Ovary (tissue), 9 donors: ENCODE measurements around the gene TTC33. TPM values are rescaled to one million over a fixed set of nuclear protein-coding genes. Genes with fewer than 3 reads are reported as not detected.

Source experiments
- DNase-seq, 5 donors: peaks; one replicate each; pipeline ENCODE4 v3.0.0-alpha.2; 2019 to 2020
- H3K27ac ChIP-seq, 2 donors: fragments of 200-600 bp; one replicate each; pipeline versions ENCODE4 v1.5.1 to v1.8.0; 2019 to 2022
- H3K27me3 ChIP-seq: fragments of 200-600 bp; one replicate; pipeline ENCODE4 v1.8.0; 2022
- H3K36me3 ChIP-seq: fragments of 200-600 bp; sonication (generic); one replicate; pipeline ENCODE4 v1.5.1; 2019
- H3K4me1 ChIP-seq: one replicate; pipeline ENCODE4 v1.8.1; 2013; ENCODE audit warnings: mild to moderate bottlenecking, moderate library complexity; ENCODE audit not compliant: insufficient read depth
- H3K4me3 ChIP-seq: fragments of 200-600 bp; sonication (generic); one replicate; pipeline ENCODE4 v1.5.1; 2017
- H3K9me3 ChIP-seq, 2 donors: fragments of 200-600 bp in 1 of 2; sonication (generic) in 1 of 2; one replicate each; pipeline versions ENCODE4 v1.5.1 to v1.8.1; 2013 to 2019; ENCODE audit warnings: mild to moderate bottlenecking in 1 of 2, moderate library complexity in 1 of 2
- EP300 ChIP-seq: sonication (generic); formaldehyde crosslinking; IDR thresholded peaks from one replicate; pipeline ENCODE4 v1.6.1; 2017; ENCODE audit warnings: antibody characterized with exemption
- POLR2A ChIP-seq: fragments of 450-650 bp; IDR thresholded peaks from one replicate; pipeline ENCODE4 v1.6.1; 2017; ENCODE audit warnings: antibody characterized with exemption, mild to moderate bottlenecking, moderate library complexity
- WGBS, 3 donors: extraction: QIAGEN DNeasy Blood & Tissue Kit in 1 of 3; methylation state at CpG; one replicate each; pipeline versions ENCODE4 v1.1.5 to v1.1.7; 2013 to 2017; 5-methylcytosine and 5-hydroxymethylcytosine counted together
- intact Hi-C, 4 donors: fragments of 100-400 bp; cut with DNase I; formaldehyde crosslinking; loops; one replicate each; pipeline versions ENCODE4 v1.11.0 to v1.15.1; 2022 to 2023
- polyA plus RNA-seq, 2 donors: library from polyadenylated mRNA; stranded (reverse); fragments of 200-250 nt in 1 of 2; fragments of 350-450 nt in 1 of 2; fragmentation: Illumina TruSeq in 1 of 2; extraction: RNeasy Lipid Tissue Mini Kit (QIAGEN cat#74804) in 1 of 2; gene quantifications; one replicate each; pipeline ENCODE4 v1.2.3, GENCODE V29; 2013 to 2014
- total RNA-seq, 7 donors: library from RNA; depleted of rRNA in 2 of 7; stranded (reverse); fragments of >200 nt in 2 of 7; fragmentation: NEBNext Ultra II Directional in 3 of 7; extraction: Animal tissue kit (Norgen Biotek cat#: 25700) in 3 of 7; gene quantifications; one replicate each; pipeline versions ENCODE4 v1.1.0 to v1.2.4, GENCODE V29; 2016 to 2023
- TF ChIP-seq, protein P1 (sequence below), 3 donors: fragments of 450-650 bp in 2 of 3; fragments of 200-600 bp in 1 of 3; IDR thresholded peaks; one replicate each; pipeline versions ENCODE4 v1.5.1 to v1.8.0; 2016 to 2022; ENCODE audit warnings: antibody characterized with exemption in 3 of 3, mild to moderate bottlenecking in 1 of 3
- donor health status: DM: no; HTN: no; CAD: no; lungs with moderate emphysema.
- donor health status: DM: no; HTN: no; CAD: no.
- donor health status: Bipolar disorder and iron deficiency.
- donor health status: DM: yes; HTN: yes; CAD: no.
- donor health status: DM: no; HTN: no; CAD: no.
- donor health status: DM: yes; HTN: yes; CAD: no.

Gene TTC33
- total and polyA plus RNA-seq, 9 donors = 10.6 to 26.0 (median 18.8) TPM

DNA sequence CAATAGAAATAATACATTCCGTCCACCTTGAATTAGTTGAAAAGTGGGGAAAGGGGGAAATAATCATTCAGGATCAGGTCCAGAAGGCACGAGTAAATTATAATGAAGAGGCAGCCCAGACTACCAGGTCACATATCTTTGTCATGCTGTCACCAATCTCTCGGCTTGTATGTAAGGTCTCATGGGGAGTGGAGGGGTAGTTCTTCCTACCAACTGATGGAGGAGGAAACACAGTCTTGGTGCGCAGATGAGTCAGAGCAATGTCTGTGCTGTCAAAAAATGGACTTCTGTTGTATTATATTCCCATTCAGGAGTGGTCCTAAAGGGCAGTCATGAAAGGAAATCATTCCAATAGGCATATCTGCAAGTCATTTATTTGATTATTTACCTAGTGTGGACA lies 240.3 kb downstream of the TTC33 start:
- no peak for DNase-seq
- whole genome bisulfite sequencing, 3 donors = 72 to 79% (median 74%) methylated on average over 4 of the region's 4 CpGs
- Histone ChIP-seq H3K4me1 (no peaks in the 10 kb centered on the region), H3K27me3 (no peaks in the 10 kb centered on the region), H3K4me3 (no peak overlapping the region), H3K36me3 (no peaks in the 10 kb centered on the region), H3K9me3 (no peaks in the 10 kb centered on the region), H3K27ac (no peak overlapping the region)
- intact Hi-C loops = no loop called here
- TF ChIP-seq, protein P1, sequence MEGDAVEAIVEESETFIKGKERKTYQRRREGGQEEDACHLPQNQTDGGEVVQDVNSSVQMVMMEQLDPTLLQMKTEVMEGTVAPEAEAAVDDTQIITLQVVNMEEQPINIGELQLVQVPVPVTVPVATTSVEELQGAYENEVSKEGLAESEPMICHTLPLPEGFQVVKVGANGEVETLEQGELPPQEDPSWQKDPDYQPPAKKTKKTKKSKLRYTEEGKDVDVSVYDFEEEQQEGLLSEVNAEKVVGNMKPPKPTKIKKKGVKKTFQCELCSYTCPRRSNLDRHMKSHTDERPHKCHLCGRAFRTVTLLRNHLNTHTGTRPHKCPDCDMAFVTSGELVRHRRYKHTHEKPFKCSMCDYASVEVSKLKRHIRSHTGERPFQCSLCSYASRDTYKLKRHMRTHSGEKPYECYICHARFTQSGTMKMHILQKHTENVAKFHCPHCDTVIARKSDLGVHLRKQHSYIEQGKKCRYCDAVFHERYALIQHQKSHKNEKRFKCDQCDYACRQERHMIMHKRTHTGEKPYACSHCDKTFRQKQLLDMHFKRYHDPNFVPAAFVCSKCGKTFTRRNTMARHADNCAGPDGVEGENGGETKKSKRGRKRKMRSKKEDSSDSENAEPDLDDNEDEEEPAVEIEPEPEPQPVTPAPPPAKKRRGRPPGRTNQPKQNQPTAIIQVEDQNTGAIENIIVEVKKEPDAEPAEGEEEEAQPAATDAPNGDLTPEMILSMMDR (IDR thresholded peaks at IDR 0.05) = no peak
- TF ChIP-seq EP300 = no peak
- no peak for TF ChIP-seq POLR2A

DNA sequence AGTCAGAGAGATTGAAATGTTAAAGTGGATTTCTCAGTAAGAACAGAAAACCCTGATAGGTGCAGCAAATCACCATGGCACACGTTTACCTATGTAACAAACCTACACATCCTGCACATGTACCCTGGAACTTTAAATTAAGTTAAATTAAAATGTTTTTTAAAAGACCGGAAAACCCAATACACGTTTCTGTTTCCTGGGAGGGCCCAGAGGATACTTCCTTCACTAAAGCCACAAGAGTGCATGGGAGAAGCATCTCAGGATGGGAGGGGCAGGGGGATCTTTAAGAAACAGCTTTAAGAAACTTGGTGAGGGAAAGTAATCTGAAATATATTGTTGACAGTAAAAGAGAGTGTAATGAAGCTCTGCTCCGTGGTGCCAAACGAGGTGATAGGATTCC lies 240.8 kb downstream of the TTC33 start:
- Histone ChIP-seq H3K27me3 (no peaks in the 10 kb centered on the region), H3K27ac (no peak overlapping the region), H3K9me3 (no peaks in the 10 kb centered on the region), H3K4me3 (no peak overlapping the region), H3K4me1 (no peaks in the 10 kb centered on the region), H3K36me3 (no peaks in the 10 kb centered on the region)
- no peak for DNase-seq
- intact Hi-C loops = no loop called here
- WGBS, 3 donors = 67 to 76% (median 68%) methylated on average over 5 of the region's 5 CpGs
- TF ChIP-seq POLR2A (no peak), EP300 (no peak)
- TF ChIP-seq, protein P1 (IDR thresholded peaks at IDR 0.05) = no peak

DNA sequence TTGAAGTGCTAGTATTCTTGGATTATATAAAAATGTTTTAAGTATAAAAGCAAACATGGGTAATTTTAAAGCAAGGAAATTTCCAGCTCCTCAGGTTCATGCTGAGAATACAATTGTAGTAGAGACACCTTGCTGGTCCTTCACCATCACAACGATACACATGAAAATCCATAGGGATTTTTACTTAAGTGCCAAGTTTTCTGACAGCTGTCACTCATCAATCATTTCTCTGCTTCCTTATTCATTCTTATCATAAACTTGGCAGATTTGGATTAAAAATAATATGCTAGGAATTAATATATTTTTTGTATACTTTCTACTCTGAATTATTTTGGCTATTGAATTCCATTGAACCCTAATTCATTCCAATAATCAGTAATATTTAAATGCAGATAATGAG lies 244.0 kb downstream of the TTC33 start:
- TF ChIP-seq EP300 = no peak
- TF ChIP-seq, protein P1 (IDR thresholded peaks at IDR 0.05) = no peak
- H3K9me3 ChIP-seq = no peaks in the 10 kb centered on the region
- H3K36me3 ChIP-seq = no peaks in the 10 kb centered on the region
- H3K27me3 ChIP-seq = no peaks in the 10 kb centered on the region
- no peak overlapping the region for H3K4me3 ChIP-seq
- 85 to 86% (median 85%) methylated on average over 1 of the region's 1 CpG for WGBS, 3 donors
- intact Hi-C loops = no loop called here
- H3K27ac ChIP-seq = no peak overlapping the region
- no peaks in the 10 kb centered on the region for H3K4me1 ChIP-seq
- DNase-seq = no peak

DNA sequence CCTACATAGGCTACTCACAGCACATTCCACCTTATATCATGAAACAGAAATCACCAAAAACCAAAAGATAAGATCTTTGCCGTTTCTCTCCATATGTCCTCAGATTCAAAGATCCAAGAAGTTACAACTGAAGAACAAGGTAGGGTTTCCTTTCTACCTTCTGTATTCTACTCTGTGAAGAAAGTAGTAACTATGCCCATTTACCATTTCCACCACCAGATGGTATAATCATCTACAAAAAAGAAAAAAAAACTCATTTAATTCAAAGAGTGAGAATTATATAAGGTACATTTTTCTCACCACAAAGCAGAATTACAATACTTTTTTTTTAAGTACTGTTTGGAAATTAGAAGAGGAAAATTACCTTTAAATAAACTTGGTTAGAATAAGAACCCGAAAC lies 248.7 kb downstream of the TTC33 start:
- WGBS, 3 donors = 57 to 60% (median 59%) methylated on average over 2 of the region's 2 CpGs
- DNase-seq = no peak
- Histone ChIP-seq H3K4me3 (no peak overlapping the region), H3K4me1 (no peaks in the 10 kb centered on the region), H3K9me3 (no peaks in the 10 kb centered on the region), H3K27me3 (no peaks in the 10 kb centered on the region), H3K36me3 (no peaks in the 10 kb centered on the region), H3K27ac (no peak overlapping the region)
- intact Hi-C loops = no loop called here
- TF ChIP-seq, protein P1 (IDR thresholded peaks at IDR 0.05) = no peak
- TF ChIP-seq EP300 (no peak), POLR2A (no peak)

DNA sequence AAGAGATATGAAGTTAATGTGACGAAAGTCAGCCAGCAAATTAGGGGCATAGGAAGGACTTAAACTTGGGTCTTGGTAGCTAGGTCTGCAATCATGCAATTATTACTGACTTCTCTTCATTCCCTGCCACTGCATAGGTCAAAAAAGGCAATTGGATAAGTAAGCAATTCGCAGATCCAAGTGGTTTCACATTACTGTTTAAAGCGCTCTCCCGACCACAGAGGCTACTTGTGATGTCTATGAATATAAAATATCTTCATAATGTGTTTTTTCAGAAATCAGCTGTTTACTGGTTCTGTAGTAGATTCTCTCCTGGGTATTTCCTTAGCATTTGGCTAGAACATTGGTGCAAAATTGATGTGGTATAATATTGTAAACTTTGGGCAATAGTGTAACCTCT lies 250.7 kb downstream of the TTC33 start:
- DNase-seq = no peak
- H3K27ac ChIP-seq = no peak overlapping the region
- H3K9me3 ChIP-seq = no peaks in the 10 kb centered on the region
- 68 to 78% (median 73%) methylated on average over 4 of the region's 4 CpGs for WGBS, 3 donors
- no peak for TF ChIP-seq EP300
- TF ChIP-seq, protein P1 (IDR thresholded peaks at IDR 0.05) = no peak
- TF ChIP-seq POLR2A = no peak
- no peaks in the 10 kb centered on the region for H3K27me3 ChIP-seq
- no peak overlapping the region for H3K4me3 ChIP-seq
- no peaks in the 10 kb centered on the region for H3K4me1 ChIP-seq
- intact Hi-C loops = no loop called here
- no peaks in the 10 kb centered on the region for H3K36me3 ChIP-seq
